Stimulated activated CD8-positive, alpha-beta memory T cell treated with anti-CD3 and anti-CD28 coated beads, Interleukin-4, amount 100 ng/mL, for 24 hours (primary cell): ENCODE measurements around the gene SYNGR3.
"Not testable (repeated sequence)": the region's sequence is repeated elsewhere in the genome, so short reads cannot be mapped to it uniquely, and the experiment has no call there.

Source experiments
- DNase-seq: peaks from one replicate; pipeline ENCODE4 v3.0.0-alpha.2; 2020; ENCODE audit warnings: low read depth

SYNGR3 gene

DNA sequence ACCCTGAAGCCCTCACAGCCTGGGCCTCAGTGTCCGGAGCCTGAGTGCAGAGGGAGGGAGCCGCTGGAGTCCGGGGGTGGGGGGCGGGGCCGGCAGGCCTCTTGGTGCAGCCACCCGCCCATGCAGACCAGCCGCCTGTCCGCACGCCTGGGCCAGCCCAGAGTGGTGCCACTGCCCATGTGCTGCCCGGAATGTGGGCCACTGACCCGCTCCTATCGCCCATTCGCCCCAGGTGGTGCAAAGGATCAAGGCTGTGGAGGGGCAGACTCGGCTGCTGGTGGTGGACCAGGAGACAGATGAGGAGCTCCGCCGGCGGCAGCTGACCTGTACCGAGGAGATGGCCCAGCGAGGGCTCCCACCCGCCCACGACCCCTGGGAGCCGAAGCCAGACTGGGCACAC lies 39.6 kb downstream of the SYNGR3 start:
- DNase-seq, result no peak

DNA sequence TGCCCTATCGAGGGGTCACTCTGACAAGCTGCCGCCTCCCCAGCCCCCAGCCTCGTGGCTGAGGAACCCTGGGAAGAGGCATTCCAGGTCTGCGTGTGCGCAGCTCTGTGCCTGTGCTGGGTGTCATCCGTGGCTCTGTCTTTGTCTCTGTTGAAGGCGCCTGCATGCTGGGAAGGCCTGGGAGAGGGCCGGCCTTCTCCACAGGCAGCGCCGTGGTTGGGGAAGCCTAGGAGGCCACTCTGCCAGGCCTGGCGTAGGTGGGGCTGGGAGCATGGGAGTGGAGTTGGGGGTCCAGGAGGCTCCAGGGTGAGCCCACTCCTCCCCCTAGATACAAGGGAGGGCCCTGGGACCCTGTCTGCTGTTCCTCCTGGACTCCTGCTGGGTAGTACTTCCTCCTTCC lies 40.3 kb downstream of the SYNGR3 start:
- DNase-seq, result no peak

DNA sequence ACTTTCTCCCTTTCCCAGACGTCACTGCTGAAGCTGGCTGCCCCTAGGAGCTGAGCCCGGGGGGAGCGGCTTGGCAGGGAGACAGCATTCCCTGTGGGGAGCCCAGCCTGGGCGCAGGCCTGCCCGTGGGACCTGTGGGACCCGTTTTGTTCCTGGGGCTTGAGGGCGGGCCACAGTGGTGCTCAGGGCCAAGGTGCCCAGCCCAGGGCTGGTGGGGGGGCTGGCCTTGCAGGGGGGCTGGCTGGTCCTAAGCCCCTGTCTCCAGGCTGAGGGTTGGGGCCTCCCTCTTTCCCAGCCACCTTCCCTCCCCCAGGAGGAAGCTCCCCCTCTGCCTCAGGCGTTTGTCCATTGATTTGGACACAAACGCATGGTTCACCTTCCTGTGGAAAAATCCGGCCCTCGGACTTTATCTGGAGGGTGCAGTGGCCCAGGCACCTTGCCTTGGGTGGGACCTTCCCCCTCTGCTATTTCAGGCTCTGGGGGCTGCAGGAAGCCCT lies 41.4 kb downstream of the SYNGR3 start:
- DNase-seq, result no peak

DNA sequence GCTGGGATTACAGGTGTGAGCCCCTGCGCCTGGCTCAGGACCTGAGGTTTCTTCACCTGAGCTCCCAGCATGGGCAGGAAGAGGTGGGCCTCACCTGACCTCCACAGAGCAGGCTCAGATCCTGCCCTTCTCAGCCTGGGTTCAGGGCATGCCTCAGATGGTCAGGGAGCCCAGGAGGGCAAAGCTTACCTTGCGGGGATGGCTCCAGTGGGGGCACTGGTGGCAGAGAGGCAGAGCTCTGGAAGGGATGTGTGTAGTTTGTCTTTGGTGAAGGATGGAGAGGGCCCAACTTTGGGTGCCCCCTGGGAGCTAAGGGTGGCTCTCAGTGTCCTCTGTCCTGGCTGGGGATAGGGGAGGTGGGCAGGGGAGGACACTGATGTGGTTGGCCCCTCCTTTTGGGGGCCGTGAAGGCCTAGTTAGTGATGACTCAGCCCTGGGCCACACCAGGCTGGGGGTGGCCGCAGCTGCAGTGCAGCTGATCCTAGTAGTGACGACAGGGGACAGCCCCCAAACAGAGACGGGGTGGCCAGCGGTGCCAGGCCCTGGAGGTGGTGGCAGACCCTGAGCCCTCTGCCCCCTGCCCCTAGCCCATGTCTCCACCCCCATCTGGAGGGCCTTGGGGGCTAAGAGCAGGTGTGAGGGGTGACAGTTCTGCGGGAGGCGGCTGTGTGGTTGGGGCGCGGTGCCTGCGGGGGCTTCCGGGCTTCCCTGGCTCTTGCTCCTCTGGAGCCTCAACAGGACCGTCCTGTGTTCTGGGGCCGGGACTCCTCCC lies 42.7 kb downstream of the SYNGR3 start:
- DNase-seq, result no peak

DNA sequence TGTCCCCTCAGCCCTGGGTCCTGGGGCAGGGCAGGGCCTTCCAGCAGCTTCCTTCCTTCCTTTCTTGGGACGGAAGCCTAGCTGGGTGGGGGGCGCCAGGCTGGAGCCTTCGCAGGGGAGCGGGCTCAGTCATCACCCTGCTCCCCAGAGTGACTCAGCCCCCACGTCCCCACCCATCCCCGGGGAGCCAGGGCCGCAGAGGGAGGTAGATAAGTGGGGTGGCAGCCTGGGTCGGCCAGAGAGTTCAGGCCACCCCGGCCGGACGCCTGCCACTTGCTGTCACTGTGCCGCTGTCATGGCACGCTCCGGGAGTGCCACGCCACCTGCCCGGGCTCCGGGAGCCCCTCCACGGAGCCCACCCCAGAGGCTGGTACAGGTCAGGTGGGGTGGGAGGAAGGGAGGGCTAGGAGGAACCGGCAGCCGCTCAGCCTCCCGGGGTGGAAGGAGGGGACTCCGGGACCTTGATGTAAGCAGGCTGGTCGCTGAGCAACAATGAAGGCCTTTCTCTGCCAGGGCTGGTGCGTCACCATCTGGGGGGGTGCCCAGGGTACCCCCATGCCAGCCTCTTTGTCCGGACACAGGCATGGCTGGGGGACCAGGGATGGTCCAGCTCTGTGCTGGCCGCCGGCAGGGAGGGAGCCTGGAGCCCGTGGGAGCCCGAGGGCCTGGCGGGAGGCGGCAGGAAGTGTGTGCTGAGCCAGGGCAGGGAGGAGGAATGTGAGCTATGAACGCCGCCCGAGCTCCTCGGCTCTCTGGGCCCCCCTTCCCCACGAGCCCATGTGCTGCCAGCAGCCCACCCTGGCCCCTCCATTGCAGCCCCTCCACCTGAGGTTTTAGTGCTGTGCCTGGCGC lies 43.5 kb downstream of the SYNGR3 start:
- DNase-seq, result no peak

DNA sequence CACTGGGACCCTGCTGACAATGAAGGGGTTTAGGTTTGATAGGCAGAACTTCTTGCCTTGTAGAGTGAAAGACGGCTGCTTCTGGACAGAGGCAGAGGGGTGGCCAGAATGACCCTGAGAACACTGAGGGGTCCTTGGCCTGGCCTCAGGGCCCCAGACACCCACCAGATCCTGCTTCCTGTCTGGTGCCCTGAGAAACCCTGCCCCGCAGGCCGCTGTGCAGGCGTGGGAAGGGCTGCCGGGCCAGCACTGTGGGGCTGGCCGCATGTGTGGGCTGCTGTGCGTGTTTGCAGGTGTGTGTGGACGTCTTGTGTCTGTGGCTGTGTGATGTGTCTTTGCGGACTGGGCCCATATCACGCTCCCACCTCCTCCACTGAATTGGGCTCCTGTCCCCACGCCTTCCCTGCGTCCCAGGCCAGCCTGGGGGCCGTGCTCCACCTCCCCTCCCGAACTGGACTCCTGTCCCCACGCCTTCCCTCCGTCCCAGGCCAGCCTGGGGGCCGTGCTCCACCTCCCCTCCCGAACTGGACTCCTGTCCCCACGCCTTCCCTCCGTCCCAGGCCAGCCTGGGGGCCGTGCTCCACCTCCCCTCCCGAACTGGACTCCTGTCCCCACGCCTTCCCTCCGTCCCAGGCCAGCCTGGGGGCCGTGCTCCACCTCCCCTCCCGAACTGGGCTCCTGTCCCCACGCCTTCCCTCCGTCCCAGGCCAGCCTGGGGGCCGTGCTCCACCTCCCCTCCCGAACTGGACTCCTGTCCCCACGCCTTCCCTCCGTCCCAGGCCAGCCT lies 44.3 kb downstream of the SYNGR3 start:
- not testable (repeated sequence) for DNase-seq

DNA sequence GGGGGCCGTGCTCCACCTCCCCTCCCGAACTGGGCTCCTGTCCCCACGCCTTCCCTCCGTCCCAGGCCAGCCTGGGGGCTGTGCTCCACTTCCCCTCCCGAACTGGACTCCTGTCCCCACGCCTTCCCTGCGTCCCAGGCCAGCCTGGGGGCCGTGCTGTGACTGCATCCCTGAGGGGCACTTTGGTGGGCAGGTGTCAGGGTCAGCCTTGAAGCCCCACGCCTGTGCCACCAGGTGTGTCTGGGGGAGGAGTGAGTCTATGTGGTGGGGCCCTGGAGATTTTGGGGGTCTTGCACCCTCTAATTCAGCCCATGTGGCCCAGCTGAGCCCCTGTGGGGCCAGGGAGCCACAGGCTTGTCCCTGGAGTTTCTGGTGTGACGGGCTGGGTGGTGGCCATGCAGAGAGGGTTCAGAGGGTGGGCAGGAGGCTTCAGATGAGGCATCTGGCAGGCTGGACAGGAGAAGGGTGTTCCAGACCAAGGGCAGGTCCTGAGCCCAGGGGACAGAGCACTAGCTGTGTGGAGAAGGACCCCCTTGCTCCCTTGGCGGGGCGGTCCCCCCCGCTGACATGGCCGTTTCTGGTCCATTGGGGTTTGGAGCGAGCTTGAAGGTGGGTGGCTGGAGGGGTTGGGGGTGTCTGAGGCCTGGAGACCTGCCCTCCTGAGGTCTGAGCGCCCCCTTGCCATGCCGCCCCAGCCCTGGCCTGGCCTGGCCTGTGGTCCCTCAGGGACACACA lies 45.1 kb downstream of the SYNGR3 start:
- no peak for DNase-seq

DNA sequence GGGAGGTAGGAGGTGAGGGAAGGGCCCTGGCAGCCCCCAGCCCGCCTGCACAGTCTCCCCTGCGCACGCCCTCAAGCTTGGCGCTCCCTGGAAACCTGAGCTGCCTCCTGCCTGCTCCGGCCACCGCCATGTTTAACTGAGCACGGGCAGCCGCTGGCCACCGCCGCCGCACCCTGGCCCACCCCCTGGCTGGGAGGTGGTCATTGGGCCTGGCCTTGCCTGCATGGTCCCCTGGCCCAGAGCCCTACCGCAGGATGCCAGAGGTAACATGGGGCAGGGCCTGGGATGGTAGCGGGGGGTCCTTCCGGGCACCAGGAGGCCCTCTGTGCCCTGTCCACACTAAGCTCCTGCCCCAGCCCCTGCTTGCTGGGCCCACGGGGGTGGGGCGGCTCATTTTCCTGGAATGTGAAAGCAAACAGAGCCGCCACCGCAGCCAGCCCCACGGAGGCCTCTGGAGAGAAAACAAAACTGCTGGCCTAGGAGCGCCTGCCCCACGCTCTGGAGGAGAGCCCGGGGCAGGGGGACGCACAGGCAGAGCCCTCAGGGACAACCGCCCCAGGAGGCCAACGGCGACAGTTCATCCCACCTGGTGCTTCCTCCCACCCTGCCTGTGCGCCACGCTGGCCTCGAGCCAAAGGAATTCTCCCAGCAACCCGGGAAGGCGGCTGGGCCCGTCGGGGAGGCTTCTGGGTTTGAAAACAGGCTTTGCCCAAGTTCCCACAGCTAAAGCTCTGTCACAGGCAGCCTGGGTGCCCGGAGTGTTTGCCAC lies 45.8 kb downstream of the SYNGR3 start:
- DNase-seq, result no peak

DNA sequence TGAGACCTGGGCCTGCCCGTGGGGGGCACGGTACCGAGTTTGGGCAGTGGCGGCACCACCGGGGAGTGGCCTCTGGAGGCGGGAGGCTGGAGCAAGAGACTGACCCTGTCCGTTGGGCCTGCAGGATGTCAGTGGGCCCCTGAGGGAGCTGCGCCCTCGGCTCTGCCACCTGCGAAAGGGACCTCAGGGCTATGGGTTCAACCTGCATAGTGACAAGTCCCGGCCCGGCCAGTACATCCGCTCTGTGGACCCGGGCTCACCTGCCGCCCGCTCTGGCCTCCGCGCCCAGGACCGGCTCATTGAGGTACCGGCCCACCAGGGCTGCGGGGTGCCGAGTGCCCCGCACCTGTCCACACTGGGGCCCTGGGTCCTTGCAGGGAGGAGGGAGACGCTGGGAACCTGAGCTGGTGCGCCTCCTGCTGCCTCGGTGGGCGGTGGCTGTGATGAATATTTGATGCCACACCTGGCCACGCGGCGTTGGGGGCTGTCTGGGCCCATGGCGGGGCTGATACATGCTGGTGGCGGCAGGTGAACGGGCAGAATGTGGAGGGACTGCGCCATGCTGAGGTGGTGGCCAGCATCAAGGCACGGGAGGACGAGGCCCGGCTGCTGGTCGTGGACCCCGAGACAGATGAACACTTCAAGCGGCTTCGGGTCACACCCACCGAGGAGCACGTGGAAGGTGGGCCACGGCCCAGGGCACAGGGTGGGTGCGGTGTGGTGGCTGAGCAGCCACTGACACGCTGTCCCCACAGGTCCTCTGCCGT lies 46.6 kb downstream of the SYNGR3 start:
- DNase-seq, result no peak

DNA sequence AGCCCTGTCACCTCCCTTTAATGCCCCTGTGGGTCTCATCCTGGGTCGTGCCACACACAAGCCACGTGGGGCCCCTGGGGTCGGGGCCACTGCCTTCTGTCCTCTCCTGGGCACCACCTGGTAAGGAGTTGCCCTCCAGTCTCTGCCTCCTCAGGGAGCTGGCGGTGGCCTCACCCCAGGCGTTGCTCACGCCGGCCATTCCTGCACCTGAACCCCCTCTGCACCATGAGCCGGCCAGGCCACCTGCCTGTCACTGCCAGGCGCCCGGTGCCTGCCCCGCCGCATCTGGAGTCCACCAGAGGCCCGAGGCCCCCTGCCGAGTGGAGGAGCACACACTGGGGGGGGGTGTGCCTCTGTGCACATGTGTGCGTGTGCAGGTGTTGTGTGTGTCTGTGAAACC lies 47.3 kb downstream of the SYNGR3 start:
- DNase-seq, result no peak

DNA sequence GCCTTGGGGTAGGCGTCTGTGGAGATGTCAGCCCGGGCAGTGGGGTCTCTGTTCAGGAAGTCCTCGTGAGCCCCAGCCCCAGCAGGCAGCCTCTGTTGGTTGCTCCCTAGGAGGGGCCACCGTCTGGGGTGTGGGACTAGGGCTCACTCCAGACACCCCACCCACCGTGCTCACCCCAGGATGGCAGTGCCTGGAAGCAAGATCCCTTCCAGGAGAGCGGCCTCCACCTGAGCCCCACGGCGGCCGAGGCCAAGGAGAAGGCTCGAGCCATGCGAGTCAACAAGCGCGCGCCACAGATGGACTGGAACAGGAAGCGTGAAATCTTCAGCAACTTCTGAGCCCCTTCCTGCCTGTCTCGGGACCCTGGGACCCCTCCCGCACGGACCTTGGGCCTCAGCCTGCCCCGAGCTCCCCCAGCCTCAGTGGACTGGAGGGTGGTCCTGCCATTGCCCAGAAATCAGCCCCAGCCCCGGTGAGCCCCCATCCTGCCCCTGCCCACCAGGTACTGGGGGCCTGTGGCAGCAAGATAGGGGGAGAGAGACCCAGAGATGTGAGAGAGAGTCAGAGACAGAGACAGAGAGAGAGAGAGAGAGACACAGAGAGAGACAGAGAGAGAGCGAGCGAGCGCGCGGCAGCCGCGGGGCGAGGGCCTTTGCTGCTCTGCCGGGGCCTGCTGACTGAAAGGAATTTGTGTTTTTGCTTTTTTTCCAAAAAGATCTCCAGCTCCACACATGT lies 48.0 kb downstream of the SYNGR3 start:
- no peak for DNase-seq

DNA sequence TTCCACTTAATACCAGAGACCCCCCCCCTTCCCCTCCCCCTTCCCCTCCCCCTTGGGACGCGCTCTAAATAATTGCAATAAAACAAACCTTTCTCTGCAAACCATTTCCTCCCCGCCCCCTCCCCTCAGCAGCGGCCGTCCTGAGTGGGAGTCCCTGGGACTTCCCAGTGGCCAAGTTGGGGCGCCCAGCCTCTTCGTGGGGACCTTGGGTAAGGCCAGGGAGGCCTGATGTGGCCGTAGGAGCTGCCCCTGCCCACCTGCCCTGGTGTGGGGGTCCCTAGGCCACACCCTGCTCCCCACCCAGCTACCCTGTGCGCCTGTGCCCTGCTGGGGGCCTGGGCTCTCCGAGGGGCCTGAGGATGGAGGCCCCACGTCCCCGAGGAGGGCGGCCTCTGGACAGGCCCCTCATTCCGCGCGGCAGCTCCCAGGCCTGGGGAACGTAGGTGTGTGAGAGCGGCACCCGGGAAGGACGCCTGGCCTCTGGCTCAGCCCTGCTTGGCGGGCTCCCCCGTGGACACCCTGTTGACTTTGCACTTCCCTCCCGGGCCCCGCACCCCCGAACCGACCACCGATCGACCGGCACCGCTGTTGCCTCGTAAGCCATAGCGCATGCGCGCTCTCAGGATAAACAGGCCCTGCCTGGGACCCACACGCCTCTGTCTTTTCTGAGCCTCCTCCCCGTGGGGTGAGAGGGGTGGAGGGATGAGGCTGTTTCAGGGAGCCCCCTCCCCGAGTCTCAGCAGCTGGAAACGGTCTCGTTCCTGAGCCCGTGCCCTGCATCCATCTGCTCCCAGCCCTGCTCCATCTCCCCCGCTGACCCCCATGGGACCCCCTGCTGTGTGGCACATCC lies 48.8 kb downstream of the SYNGR3 start:
- DNase-seq, result no peak

DNA sequence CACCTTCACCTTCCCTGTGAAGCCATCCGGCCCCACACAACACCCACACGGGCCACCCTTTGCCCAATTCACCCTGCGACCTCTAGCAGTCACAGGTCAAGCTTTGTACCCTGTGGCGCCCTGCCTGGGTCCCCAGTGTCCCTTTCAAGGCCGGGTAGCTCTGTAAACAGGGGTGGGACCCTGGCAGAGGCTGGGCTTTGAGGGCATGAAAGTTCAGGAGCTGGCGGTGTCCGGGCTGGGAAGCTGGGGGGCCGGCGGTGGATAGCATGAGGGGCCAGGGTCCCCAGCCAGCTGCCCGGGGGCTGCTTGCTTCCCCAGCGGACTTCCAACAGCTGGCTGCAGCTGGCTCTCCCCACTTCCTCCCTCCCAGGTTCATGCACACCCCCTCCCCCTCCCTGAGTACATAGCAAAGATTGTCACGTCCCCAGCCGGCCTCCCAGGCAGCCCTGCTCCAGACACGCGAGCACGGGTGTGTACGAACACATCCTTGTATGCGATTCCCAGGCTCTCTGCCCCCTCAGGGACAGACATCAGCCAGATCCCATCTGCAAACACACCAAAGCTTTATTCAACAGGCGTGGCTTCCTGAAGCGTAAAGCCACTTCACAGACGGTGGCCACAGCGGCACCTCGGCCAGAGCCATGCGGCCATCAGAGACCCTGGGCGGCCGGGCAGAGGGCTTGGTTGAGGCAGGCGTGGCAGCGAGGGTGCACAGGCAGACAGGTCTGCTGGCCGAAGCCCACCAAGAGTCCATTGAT lies 49.7 kb downstream of the SYNGR3 start:
- no peak for DNase-seq

DNA sequence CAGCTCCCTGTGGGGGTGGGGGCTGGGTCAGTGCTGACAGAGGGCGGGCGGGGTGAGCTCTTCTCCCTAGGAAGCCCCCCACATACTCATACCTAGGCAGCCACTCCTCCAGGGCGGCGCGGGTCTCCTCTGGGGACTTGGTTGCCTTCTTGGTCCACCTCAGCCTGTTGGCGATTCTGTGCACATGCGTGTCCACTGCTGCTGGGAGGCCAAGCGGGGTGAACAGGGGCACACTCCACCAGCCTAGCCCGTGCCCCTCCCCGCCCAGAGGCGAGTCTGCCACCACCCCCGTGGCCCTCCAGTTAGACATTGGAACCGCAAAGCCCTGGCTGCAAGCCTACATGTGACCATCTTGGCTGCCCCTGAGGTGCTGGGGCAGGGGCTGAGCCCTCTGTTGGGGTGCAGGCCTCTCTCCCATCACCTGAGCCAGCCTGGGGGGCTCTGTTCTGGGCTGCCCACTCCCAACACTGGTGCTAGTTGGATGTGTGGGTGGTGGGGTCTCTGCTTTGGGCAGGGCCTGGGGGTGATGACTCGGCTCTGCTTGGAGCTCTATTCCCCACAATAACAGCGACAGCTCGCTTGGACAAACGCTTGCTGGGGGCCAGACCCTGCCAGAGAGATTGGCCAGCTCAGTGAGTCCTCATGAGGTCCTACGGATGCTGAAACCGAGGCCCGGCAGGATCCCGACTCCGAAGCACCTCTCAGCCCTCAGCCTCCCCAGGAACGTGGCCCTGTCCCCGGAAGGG lies 50.4 kb downstream of the SYNGR3 start:
- DNase-seq, result no peak

DNA sequence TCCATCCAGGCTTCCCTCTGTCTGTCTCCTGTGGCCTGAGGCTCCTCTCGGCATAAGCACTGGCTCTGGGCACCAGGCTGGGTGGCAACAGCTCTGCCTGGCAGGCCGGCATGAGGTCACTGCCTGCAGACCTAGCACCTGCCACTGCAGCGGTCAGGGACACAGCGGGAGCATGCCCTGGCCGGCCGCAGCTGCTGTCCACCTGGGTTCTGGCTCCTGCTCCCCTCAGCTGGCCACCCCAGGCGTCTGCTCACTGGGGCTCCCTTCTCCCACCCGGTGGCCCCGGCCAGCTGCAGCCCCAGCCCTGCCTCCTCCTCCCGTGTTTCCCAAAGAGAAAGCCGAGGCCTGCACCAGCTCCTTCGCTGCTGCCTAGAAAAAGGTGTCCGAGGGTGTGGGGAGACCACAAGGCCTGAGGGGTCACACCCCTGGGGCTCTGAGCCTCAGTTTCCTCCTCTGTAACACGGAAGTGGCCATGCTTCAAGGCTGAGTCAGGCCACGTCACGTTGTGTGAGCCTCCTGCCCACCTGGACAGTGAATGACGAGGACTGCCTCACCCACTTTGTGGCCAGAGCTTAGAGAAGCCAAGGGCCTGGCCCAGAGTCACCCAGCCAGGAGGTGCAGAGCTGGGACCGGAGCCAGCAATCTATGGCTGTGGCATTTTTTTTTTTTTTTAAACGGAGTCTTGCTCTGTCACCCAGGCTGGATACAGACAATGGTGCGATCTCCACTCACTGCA lies 51.2 kb downstream of the SYNGR3 start:
- no peak for DNase-seq
